NCI-H226 (cell line): ENCODE results near the gene GCGR.
"Not testable (repeated sequence)": the region's sequence is repeated elsewhere in the genome, so short reads cannot be mapped to it uniquely, and the experiment has no call there.

ENCODE experiments used
- DNase-seq: peaks from one replicate; pipeline ENCODE4 v3.0.0-alpha.2; 2015

The GCGR gene

DNA sequence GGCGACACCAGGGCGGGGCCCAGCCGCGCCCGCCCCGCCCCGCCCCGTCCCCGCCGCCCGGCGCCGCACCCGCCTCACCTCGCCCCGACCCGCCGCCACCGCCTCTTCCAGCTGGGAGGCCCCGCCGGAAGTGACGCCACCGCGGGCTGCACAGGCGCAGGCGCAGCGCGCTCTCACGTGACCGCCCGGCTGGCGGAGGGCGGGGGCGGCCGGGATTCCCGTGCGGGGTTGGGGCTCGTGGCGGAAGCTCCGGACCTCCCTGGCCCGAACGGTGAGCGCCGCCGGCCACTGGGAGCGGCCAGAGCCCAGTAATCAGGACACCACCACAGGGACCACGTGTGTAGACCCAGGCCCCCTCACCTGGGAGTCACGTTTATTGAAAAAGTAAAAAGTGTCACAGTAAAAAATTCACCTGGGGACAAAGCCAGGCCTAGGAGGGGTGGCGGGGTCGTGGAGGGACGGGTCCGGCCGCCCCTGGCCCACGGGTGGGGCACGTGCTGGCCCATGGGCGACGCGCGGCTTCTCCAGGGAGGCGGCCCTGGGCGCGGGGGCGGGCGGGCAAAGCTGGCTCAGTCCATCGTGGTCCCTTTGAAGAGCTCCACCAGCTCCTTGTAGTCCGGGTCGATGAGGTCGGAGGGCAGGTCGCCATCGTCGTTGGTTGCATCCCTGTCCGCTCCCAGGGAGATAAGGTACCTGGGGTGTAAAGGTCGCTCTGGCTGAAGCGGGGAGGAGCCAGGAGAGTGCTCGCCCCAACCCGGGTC lies 29.4 kb downstream of the GCGR start, which contains the start of gene MCRIP1:
TSS of gene MCRIP1 (minus strand) at position 132 of the 761 bp plus-strand sequence. CDS start 8,785 bp downstream, outside the sequence.
- peak; percentile 93 for DNase-seq

DNA sequence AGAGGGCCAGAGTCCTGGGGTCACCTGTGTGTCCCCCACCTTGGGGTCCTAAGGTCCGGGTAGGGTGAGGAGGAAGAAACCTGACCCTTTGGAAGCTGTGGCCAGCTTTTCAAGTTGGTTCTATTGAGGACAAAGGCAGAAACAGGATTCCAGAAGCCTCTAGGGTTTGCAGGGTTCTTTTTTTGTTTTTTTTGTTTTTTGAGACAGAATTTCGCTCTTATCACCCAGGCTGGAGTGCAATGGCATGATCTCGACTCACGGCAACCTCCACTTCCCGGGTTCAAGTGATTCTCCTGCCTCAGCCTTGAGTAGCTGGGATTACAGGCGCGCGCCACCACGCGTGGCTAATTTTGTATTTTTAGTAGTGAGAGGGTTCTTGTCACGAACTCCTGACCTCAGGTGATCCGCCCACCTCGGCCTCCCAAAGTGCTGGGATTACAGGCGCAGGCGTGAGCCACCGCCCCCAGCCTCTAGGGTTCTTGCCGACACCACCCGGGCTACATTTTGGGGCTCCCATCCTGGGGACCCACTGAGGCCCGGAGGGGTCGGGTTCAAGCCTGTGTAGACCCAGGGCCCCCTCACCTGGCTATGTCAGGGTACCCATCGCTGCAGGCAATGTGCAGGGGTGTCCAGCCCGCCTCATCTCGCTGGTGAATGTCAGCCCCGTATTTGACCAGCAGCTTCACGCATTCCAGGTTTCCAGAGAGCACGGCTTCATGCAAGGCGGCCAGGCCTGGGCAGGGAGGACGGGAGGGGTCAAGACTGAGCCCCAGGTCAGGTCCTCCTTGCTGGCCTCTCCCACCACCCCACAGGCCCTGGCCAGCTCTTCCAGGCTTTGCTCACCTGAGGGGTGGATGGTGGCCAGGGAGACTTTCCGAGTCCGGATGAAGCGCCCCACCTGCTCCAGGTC lies 30.2 kb downstream of the GCGR start:
- DNase-seq = no peak

DNA sequence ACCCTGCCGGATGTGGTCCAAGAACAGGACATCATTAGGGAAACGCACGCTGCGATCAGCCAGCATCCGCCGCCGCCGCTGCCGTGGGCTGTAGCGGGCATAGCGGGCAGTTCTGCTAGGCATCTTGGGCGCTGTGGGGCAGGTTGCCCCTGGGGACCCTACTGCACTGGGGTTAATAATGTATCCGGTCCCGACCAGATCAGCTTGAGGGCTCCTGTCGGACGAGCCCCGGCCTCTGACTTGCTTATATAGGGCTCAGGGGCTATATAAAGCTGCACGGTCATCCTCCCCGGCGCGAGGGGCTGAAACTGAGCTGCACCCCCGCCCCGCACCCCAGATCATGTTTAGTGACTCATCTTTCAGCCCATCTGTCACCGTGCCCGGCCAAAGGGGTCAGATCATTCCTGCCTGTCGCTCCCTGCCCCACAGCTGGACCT lies 30.9 kb downstream of the GCGR start, which contains the start of gene PPP1R27:
TSS of gene PPP1R27 (minus strand) at position 220 of the 437 bp plus-strand sequence. CDS start at position 123, 97 bp downstream.
- no peak for DNase-seq

DNA sequence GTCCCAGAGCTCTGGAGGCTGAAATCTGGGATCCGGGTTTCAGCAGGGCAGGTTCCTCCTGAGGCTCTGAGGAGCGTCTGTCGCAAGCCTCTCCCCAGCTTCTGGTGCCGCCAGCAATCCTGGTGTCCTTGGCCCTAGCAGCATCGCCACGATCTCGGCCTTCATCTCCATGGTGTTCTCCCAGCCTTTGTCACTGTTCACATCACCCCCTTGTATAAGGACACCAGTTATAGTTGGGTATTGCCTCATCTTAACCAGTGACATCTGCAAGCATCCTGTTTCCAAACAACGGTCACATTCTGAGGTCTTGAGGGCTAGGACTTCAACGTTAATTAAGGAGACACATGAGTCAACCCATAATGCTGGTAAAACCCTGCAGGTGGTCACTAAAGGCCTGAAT lies 33.7 kb downstream of the GCGR start:
- no peak for DNase-seq

DNA sequence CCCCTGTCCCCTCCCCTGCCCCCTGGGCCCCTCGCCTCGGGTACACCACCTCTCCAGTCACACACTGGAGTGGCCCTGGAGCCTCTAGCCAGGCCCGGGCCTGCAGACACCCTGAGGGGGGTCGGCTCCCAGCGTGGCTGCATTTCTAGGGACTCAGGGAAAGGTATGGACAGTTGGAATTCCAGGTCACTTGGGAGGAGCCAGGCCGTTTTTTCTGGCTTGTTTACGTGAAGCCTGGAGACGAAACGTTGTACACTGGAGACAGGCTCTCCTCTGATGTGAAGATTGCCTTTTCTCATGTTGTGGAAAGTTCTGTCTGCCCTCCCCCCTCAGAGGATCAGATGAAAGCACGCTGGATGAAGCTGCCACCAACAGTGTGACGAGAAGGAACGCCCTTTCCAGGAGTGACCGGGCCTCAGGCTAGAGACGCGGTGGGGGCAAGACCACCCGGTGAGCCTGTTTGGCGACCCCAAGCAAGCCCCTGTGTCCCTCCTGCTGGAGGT lies 34.9 kb downstream of the GCGR start:
- DNase-seq = no peak

DNA sequence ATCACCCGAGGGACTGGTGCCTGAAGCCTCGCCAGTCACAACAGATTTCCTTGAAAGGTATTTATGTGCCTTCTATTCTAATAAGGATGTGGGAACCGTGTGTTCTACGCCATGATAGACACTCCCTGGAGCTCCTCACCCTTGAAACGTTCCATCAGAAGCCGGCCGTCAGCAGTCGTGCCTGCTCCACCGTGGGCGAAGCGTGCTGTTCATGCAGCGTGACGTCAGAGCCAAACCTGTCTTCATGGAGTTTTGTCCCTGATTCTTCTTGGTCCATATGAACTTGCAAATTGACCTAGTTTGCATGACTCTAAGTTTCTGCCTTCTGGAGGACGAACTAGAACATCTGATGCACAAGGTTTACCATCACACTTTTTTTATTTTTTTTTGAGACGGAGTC lies 35.4 kb downstream of the GCGR start:
- DNase-seq = no peak

DNA sequence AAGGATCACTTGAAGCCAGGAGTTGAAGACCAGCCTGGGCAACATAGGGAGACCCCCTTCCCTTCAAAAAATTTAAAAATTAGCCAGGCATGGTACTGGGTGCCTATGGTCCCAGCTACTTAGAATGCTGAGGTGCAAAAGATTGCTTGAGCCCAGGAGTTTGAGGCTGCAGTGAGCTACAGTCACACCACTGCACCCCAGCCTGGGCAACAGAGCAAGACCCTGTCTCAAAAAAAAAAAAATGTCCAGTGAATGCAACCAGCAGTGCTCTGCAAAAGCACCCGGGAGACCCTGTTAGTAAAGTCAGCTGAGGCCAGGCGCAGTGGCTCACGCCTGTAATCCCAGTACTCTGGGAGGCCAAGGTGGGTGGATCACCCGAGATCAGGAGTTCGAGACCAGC lies 36.1 kb downstream of the GCGR start:
- not testable (repeated sequence) for DNase-seq

DNA sequence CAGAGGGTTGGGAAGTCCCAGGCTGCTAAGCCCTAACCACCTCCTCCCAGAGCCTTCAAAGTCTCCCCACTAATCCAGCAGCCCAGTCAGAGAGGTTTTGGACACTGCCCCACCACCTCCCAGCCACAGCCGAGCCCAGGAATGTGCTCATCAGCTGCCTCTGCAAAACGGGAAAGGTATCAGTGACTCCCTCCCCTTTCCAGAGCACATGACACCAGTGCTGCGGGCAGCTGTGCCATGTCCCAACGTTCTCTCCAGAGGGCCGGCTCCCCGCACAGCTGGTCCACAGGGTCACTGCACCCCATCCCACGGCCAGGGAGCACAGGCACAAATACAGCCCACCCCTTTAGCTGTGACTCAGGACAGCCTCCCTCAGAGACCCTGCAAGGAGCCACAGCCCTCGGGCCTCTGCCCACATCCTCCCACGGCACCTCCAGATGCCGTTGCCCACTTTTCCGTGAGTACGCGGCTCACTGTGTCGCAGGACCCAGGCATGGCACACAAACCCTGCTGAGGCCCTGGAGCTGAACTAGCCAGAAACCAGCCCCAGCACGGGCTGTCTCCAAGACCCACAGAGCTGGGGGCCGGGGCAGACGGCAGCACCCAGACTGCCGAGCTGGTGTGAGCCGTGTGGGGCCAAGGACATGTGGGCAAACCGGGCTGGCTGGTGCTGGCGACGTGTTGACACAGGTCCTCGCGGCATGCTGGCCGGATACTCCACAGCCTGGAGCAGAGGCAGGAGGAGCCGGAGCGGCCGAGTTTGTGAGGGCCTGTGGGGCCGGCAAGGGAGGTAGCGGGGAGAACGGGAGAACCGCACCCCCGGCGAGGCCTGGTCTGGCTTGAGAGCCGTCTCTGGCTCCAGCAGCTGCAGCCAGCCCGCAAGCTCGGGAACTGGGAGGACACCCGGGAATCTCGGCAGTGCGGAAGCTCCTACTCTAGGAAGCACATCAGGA lies 37.2 kb downstream of the GCGR start:
- DNase-seq = no peak

DNA sequence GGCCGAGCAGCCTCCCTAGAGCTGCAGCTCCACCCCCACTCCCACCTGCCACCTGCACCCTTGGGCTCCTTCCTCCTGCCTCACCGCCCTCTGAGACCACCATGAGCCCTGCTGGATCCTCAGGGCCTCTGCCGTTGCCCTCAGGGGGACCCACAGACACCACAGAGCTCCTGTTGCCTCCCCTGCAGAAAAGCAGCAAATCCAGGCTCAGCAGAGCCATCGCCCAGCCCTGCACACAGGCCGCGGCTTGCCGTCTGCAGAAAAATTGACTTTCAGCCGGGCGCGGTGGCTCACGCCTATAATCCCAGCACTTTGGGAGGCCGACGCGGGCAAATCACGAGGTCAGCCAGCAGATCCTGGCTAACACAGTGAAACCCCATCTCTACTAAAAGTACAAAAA lies 37.9 kb downstream of the GCGR start:
- DNase-seq = no peak

DNA sequence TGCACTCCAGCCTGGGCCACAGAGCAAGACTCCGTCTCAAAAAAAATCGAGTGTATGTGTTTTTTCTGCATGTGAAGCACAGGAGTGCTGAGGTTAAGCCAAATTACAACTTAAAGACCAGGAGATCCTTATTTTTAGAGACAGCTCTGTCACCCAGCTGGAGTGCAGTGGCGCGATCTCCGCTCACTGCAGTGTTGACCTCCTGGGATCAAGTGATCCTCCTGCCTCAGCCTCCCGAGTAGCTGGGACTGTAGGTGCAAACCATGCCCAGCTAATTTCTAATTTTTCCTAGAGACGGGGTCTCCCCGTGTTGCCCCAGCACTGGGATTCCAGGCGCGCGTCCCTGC lies 38.4 kb downstream of the GCGR start:
- no peak for DNase-seq

DNA sequence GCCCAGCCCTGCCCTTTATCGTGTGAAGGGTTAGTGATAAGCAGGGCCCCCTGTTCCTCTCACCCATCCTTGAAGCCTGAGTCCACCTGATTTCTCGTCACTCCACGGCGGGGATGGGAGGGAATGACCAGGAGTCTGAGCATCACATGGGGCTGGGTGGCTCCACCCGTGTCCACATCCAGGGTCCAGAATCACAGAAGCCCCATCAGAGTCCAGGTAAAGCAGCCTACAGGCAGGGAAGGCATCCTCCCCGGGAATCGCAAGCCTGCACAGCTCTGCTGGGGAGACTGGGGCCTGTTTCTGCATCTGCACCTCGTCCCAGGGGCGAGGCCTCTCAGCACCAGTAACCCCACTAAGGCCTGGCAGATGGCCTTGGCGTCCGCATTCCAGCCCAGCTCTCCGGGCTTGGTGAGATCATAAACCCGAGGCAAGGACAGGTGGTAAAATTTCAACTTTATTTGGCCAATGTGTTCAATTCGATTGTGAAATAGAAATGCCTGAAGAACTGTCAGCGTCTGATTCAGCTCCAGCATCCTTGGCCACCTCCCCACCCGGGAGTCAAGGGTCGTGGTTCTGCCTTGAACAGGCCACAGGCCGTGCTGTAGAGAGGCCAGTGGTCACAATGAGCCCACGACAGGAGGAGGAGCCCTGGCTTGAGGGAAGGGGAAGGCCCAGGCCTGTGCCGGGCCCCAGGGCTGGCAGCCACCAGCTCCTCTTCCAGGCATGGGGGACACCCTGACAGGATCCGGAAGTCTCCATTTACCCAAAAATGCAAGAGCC lies 39.0 kb downstream of the GCGR start:
- no peak for DNase-seq

DNA sequence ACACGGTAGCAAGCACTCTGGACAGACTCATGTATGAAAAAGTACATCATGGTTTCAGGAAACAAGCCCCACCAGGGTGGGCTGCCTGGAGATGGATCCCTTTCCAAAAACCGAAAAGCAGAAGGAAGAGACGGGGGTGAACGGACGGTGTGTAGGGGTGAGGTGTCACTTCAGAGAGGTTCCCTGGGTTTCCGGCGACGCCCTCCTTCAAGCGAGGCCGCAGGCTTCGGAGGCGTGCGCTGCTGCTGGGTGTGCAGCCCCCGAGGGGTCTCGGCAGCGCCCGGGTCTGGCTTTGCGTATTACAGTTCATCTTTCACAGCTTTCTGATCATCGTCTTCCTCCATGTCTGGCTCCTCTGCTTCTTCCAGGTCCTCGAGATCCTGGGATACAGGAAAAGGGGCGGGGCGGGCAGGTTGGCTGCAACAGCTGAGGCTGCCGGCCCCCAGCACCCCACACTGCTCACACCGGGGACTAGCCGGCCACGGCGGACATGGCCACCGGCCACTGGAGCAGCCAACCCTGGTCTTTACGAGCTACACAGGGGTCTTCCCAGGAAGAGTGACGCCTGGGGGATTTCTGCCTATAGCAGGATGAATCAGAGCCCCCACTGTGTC lies 39.9 kb downstream of the GCGR start:
- no peak for DNase-seq

DNA sequence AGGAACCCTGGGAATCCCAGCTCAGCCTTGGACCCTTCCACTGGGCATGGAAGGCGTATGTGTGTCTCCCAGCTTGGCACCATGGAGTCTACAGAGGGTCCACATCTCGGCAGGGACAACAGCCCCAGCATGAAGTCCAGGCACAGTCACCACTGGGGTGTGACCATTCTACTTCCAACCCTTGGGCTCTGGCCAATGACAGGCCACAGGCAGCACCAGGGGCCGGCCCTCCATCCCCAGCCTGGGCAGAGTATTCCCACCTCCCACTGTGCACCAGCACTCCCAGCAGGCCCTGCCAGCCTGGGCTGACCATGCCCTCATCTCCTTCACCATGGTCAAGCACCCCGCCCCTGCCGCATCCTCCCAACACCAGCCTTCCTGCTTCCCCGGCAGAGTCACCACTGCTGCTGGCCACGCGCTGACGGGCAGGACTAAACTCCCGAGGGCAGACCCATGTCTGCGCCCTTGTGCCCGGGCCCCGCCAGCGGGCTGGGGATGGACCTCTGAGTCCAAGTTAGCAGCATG lies 40.4 kb downstream of the GCGR start:
- DNase-seq = no peak

DNA sequence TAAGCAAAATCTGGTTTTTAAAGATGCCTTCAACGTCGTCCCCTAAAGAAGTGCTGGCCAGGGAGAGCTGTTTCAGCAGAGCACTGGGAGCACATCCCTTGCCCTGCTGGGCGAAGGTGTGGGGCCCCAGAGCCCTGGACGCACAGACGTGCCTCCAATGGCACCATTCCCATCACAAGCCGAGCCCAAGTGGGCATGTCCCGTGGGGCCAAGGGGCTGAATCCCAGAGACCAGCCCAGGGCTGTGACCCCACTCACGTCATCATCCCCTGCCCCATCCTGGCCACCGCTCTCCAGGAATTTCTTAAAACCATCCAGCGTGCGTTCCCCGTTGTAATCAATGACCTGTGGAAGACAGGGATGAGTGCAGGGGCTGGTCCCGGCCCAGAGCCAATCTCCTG lies 40.9 kb downstream of the GCGR start:
- no peak for DNase-seq

DNA sequence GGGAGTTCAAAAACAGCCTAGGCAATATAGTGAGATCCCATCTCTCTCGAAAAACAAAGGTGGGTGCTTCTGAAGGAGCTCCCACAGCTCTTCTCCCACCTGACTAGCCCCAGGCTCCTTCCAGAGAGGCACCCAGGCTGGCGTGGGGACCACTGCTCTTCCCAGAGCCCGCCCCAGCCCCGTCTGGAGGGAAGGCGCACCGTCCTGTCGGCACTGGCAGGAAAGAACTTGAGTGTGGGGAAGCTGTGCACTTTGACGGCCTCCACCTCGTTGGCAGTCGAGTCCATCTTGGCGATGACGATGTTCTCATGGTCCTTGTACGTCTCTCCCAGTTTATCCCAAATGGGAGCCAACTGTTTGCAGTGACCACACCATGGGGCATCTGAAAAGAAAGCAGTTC lies 41.4 kb downstream of the GCGR start:
- no peak for DNase-seq

DNA sequence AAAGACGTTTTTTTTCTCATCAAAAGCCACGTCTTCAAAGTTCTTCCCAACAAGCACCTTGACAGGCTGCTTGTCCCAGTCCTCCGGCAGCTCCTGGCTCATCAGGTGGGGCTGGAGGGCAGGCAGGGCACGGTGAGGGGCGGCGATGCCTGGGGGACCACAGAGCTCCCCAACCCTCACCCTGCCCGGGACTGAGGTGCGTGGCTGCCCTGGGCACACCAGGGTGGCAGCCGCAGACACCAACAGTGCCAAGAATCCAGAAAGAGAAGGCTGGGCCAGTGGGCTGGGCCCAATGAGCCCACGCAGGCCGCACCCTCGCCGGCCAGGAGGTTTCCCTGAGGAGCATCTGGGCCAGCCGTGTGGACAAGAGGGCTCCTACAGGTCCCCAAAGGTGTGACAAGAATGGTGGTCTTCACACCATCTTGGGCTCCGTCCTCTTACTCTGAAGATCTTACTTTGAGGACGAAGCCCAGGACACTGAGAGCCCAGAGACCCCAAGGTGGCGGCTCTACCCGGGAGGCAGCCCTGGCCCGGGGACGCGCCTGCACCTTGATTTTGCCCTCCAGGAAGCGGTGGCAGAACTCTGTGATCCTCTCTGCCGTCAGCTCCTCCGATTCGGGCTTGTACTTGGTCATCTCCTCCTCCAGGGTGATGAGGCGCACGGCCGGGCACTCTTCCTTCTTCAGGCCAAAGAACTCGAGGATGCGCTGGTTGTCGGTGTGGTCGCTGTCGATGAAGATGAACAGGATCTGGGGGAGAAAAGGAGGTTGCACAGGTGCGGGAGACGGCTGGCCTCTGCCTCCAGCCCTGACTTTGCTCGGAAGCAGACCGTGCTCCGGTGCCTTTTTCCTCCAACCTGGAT lies 42.2 kb downstream of the GCGR start:
- DNase-seq = no peak

DNA sequence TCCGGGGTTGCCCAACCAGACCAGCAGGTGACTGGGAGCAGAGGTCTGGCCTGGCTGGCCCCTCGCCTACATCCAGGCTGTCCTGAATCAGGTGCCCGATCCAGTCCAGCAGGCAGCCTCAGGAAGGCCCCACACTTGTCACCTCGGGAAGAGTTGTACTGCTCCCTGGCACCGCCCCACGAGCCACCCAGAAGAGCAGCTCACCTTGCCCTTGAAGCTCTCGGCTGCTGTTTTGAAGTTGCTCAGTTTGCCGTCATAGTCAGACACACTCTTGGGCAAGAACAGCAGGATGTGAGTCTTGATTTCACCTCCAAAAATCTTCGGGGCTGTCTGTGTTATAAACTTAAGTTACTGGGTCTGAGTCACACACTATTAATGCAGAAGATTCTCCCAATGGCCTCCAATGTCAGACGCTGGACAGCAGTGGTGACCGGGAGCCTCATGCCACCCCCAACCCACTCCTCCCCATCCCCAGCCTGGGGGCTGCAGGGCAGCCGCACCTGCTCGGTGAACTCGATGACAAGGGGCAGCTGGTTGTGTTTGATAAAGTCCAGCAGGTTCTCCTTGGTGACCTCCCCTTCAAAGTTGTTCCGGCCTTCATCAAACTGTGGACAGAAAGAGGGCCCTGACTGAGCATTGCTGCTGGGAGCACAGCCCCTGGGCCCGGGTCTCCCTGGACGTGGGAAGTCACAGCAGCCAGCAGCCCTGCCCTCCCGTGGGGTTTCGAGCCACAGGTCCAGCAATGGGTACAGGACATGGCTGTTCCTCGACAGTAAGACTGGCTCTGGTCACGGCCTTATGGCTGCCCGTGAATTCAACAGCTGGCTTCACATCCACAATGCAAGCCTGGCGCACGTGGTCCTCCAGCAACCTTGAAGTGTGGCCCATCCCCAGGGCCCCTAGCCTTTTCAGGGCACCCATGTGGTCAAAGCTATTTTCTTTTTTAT lies 43.1 kb downstream of the GCGR start:
- no peak for DNase-seq

DNA sequence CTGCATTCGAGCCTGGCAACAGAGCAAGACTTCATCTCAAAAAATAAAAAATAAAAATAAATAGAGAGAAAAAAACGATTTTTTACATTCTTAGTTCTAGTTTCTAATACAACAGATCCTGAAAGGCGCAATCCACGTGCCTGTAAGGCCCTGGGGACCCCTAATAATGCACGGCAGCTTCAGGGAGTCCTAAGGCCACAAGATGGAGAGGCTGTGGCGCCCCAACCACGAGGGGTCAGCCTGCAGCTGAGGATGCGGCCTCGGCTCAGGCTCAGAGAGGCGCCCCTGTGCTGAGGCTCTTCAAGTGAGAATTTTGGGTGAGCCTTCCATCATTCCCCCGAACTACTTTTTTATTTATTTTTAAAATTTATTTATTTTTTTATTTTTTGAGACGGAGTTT lies 45.5 kb downstream of the GCGR start:
- DNase-seq = no peak

DNA sequence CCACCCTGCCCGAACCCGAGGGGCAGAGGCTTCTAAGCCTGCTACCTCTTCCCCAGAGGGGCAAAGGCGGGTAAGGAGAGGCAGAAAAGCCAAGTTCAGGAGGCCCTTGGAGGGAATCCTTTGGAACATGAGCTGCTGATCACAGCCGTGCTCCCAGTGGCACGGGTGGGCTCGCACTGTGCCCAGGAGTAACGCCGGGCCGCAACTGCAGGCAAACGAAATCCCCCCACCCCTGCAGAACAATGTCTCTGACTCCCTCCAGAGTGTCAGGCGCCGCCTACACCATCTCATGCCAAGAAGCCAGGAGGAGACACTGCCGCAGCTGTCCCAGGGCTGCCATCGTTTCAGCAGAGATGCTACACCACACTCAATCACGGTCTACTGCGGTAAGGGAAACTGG lies 47.5 kb downstream of the GCGR start:
- no peak for DNase-seq
